Stimulated activated CD8-positive, alpha-beta memory T cell treated with anti-CD3 and anti-CD28 coated beads, Interleukin-12 subunit alpha, Interleukin-12 subunit beta, amount 100 ng/mL, for 4 hours (primary cell): ENCODE measurements around the gene AGAP1.

Experiments used
- DNase-seq: peaks from one replicate; pipeline ENCODE4 v3.0.0-alpha.2; 2020; ENCODE audit warnings: low read depth

AGAP1 gene

DNA sequence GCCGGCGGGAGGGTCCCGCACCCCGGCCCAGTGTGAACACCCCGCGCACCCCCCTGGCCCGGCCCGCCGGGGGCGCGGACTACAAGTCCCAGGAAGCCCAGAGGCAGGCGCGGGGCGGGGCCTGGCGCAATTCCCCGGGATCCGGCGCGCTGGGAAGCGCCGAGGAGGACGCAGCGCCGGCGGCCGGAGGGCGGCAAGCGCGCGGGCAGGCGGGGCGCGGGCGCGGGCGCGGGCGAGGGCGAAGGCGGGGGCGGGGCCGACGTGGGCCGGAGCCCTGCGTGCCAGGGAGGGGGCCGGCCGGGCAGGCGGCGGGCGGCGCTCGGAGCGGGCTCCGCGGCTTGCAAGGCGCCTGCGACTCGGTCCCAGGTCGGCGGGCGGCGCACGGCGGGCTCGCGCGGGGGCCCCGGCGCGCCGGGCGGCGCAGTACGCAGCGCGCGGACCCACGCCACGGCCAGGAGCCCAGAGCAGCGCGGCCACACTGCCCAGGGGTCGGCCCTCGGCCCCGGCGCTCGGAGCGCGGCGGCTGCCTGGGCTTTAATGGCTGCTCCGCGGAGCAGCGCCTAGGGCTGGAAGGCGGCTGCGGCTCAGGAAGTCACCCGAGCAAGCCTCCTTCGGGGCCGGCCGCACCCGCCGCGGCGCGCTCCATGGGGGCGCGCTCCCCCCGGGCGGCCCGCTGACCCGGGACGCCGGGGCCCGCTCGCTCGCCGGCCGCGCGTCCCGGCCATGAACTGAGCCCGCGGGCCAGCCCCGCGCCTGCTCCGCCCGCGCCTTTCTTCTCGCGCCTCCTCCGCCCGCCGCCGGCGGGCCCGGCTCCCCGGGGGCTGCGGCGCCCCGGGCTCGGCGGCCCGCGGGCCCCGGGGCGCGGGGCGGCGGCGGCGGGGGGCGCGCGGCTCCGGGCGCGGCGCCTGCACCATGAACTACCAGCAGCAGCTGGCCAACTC lies at the start of gene AGAP1:
Gene AGAP1 (plus strand): TSS at position 269 of the 941 bp plus-strand sequence.
- no peak for DNase-seq

DNA sequence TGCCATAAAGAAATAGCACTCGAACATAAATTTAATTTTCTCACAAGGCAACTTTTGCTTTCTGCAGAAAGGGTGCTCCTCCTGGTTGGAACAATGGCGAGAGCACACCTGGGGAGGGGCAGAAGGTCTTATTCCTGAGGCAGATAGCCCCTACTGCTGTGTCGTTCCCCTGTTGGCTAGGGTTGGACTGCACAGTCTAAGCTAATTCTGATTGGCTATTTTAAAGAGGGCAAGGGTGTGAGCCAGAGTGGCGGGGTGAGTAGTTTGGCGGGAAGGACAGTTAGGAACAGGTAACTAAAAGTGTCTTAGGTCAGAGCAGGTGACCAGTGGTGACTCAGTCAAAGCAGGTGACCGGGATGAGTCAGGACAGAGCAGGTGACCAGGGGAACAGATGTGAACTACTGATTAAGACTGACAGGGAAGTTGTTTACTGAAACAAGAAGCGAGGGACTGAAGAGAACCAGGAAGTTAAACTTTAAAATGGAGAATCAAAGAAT lies 49.7 kb upstream of the AGAP1 start:
- no peak for DNase-seq

- DNase-seq, result no peak
Observed at GRCh38 chr2:235445116-235445515, 48.7 kb upstream of the AGAP1 start.

DNA sequence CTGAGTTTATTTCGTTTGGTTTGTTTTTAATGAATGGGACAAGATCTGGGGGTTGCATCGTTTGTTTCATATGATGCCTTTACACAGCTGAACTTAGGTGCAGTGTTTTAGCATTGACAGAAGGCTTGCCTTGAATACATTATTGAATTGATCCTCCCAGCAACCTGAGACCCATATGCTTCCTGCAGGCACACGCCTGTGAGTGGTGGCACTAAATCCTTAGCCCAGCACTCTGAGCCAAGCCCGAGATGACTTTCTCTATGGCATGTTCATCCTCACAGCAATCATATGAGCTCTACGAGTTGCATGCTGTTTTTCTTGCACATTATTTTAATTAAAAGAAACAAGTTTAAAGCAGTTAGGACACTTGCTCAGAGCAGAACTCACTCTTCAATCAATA lies 47.8 kb upstream of the AGAP1 start:
- DNase-seq, result no peak

DNA sequence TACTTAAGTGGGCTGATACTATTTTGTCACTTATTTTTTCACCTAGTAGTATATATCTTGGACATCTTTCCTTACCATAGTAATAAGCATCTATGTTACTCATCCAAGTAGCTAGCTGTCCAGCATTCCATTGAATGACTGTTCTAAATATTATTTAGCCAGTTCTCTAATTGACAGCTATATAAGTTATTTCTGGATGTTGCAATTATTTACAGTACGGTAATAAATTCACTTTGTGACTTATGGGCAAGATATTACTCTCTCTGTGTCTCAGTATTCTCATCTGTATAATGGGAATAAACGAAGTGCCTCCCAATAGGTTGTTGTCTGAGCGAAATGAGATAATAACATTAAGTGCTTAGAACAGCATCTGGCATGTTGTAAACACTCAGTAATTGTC lies 46.6 kb upstream of the AGAP1 start:
- no peak for DNase-seq

DNA sequence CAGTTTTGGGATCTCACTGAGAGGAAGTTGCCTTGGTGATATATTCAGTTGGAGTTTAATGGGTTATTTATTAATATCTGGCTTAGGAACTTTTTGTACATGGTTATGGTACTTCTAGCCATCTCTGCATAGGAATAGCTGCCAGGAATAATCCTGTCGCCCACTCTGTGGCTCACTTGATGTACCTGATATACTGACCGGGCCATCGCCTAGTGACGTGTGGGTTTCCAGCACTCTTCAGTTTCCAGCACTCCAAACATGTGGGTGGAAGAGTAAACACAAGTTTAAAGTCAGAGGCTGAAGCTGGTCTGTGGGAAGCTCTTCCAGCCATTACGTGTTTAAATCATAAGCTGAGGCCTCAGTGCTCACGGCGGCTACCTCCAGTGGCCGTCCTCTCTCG lies 44.3 kb upstream of the AGAP1 start:
- no peak for DNase-seq

DNA sequence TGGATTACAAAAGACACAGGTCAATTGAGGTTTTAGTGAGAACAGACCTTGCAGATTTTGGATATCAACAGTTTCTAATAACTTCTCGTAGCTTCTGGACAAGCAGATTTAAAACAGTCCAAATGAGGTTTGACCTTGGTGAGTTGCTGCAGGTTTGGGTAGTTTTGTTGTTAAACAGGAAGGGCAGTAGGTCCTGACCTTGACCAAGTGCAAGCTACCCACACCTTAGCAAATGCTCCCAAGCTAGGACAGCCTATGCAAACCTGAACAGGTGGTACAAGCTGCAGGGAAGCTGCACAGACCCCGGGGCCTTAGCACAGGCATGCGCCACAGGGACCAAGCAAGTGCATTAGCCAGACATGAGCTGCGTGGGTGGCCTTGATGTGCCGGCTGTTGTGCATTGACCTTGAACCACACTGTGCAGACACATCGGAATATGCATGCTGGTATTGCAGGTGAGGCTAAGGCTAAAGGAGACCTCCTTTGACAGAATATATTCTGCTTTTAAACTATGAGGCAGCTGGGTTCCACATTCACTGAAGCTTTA lies 40.2 kb upstream of the AGAP1 start:
- DNase-seq, result no peak

DNA sequence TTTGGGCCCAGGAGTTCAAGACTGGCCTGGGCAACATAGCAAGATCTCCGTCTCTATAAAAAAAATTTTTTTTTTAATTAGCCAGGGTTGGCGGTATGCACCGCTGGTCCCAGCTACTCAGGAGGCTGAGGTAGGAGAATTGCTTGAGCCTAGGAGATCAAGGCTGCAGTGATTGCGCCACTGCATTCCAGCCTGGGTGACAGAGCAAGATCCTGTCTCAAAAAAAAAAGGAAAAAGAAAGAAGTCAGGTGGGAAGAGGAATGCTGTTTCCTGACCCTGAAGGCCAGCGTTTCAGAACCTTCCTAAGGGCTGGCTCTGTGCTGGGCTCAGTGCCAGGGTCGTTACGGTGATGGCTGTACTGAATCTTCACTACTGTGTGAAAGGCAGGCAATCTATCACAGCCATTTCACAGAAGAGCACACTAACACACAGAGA lies 35.0 kb upstream of the AGAP1 start:
- DNase-seq, result no peak

GRCh38 chr2:235460548-235461047 lies 33.2 kb upstream of the AGAP1 start:
- DNase-seq, result no peak

- DNase-seq, result no peak
Observed at GRCh38 chr2:235461763-235462414, 32.0 kb upstream of the AGAP1 start.

DNA sequence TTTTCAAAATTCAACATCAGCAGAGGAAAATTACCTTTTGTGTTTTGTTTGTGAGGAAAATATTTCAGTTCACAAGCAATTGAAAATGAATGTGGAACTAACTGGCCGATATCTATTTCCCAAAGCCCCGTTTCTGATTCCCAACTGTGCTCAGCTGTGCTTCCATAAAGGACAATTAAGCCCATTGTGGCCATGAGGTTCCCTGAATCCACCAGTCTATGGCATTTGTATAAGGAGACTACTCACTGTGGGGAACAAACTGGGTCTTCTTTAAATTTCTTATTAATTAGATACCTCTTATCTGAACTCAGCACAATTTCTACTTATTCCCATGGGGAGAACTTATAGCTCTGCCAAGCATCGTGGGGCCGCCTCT lies 31.4 kb upstream of the AGAP1 start:
- no peak for DNase-seq

GRCh38 chr2:235463893-235464292 lies 29.9 kb upstream of the AGAP1 start:
- DNase-seq, result no peak

GRCh38 chr2:235467588-235467987 lies 26.3 kb upstream of the AGAP1 start:
- no peak for DNase-seq

DNA sequence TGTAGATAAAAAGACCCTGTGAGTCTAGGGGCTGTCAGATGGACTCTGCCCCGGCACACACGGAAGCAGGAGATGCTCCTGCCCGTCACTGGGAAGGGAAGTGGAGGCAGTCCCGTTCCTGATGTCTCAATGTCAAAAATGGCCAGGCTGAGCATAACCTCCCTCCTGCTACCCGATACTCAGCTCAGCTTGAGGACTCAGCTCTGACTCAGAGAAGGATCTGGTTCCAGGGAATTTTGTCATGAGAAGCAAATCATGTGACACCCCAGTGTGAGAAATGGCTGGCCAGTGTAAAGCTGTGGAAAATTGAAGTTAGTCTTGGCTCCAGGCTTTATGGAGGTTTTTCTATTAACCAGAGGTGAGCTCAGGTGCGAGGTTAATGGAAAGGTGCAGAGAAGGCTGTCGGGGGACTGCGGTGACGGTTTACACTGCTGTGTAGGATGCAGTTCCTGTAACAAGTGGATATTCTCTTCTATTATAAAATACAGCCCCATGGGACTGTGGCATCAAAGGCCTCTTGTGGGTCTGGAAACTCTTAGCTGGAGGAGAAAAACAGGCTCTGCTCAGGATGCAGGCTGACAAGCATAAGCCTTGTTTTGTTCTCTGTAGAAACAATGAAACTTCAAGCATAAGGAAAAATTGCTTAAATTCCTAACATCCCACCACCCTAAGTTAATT lies 24.7 kb upstream of the AGAP1 start:
- DNase-seq, result no peak

DNA sequence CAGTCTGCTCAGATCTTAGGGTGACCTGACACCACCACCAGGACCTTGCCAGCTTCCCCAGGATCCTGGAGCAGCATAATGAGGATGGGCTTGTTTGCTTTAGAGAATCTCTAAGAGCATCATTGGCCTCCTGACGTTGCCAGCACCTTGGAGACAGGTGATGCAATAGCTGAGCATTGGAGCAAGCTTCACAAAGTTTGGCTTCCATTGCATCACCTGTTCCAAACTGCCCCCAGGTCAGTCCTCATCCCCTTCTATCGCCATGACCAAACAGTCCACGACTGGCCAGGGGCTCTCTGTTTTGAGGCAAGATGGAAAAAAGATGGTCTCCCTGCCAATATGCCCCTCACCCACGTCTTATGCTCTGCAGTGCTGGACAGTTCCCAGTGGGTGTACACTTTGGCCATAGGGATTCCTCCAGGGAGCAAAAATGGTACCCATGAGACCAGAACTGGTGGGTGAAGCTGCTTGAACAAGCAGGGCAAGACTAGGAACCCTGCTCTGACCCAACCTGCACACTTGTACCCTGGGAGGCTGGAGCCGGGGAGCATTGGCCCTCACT lies 22.6 kb upstream of the AGAP1 start:
- DNase-seq, result no peak

GRCh38 chr2:235472443-235472842 lies 21.4 kb upstream of the AGAP1 start:
- no peak for DNase-seq

GRCh38 chr2:235478609-235479008 lies 15.2 kb upstream of the AGAP1 start:
- no peak for DNase-seq

GRCh38 chr2:235479604-235480003 lies 14.2 kb upstream of the AGAP1 start:
- no peak for DNase-seq

GRCh38 chr2:235480614-235481013 lies 13.2 kb upstream of the AGAP1 start:
- no peak for DNase-seq

DNA sequence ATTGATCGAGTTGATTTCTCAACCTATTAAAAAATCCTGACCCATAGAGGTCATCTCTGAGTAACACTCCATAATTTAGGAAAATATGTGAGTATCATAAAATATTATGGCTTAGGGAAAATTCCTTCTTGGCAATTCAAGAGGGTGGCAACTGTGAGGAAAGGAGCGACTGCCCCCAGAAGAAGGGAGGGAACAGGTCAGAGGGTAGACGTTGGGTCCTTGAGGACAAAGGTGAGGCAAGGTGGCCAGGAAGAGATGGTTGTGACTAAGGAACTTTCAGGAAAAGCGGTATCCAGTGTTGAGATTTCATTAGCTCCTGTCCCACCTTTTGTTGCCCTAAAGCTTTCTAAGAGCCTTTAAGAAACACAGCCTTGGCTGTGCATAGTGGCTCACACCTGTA lies 10.5 kb upstream of the AGAP1 start:
- no peak for DNase-seq

DNA sequence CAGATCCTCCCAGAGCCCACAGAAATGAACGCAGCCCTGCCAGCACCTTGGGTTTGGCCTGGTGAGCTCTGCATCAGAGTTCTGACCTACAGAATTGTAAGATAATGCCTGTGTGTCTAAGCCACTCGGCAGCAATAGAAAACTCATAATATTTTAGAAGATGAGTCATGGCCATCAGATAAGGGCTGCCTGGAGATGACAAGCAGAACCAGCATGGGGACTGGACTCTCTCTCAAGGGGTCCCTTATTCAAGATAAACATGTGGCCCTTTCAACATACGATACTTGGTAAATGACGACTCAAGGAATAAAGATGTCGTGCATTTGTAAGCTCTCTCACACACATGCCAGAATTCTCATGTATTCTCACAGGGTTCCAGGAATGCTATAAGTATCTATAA lies 8.5 kb upstream of the AGAP1 start:
- DNase-seq, result no peak

- no peak for DNase-seq
Observed at GRCh38 chr2:235486729-235487128, 7.1 kb upstream of the AGAP1 start.
